ENCODE results near the gene SYP.

GRCh38 chrX:49214416-49214815 lies 14.4 kb upstream of the SYP start:
- no peak for TF ChIP-seq FOXM1 (IDR thresholded peaks at IDR 0.05; ENCODE audit: low read depth)
- TF ChIP-seq CTCF (IDR thresholded peaks at IDR 0.05): no peak
- TF ChIP-seq NFIC (IDR thresholded peaks at IDR 0.05; ENCODE audit: borderline replicate concordance): no peak
- TF ChIP-seq TAF1 (IDR thresholded peaks at IDR 0.05; ENCODE audit: borderline replicate concordance, low read depth, low read length): no peak

Measured in SK-N-SH (cell line).